GM12878 (cell line): ENCODE results near the gene KMT2B.

ENCODE experiments used
- ATF3 ChIP-seq: IDR thresholded peaks from 2 replicates; pipeline ENCODE4 v1.6.1; 2011; ENCODE audit warnings: low read depth, mild to moderate bottlenecking, low read length, moderate library complexity, borderline replicate concordance; ENCODE audit errors: extremely low read depth
- BCL11A ChIP-seq: IDR thresholded peaks from 2 replicates; pipeline ENCODE4 v1.6.1; 2011; ENCODE audit warnings: low read depth, low read length
- BHLHE40 ChIP-seq, 2 experiments: fragments of 450-650 bp in 1 of 2; IDR thresholded peaks; 2 replicates each; pipeline ENCODE4 v1.6.1; 2011 to 2017; ENCODE audit warnings: low read depth in 2 of 2, borderline replicate concordance in 1 of 2, improper control_type of control experiment in 1 of 2, low read length in 1 of 2, mild to moderate bottlenecking in 1 of 2
- CTCF ChIP-seq, 3 experiments: IDR thresholded peaks in 2 of 3; conservative IDR thresholded peaks in 1 of 3; 2 replicates each; pipeline ENCODE4 v1.5.1; 2011; ENCODE audit warnings: low read depth in 3 of 3, low read length in 3 of 3, mild to moderate bottlenecking in 3 of 3, control low read depth in 2 of 3, moderate library complexity in 2 of 3, inconsistent platforms in 1 of 3, mixed read lengths in 1 of 3; ENCODE audit not compliant: control insufficient read depth in 2 of 3, insufficient read depth in 1 of 3; ENCODE audit errors: extremely low read depth in 1 of 3
- ESRRA ChIP-seq: IDR thresholded peaks from 2 replicates; pipeline ENCODE4 v1.6.1; 2012; ENCODE audit warnings: mild to moderate bottlenecking, low read length, improper control_type of control experiment
- GABPA ChIP-seq: IDR thresholded peaks from 2 replicates; pipeline ENCODE4 v1.6.1; 2014; ENCODE audit warnings: antibody characterized with exemption, low read depth, mild to moderate bottlenecking, inconsistent platforms
- NFIC ChIP-seq: IDR thresholded peaks from 2 replicates; pipeline ENCODE4 v1.6.1; 2012; ENCODE audit warnings: low read depth, mild to moderate bottlenecking, inconsistent platforms, low read length, moderate library complexity
- POLR2A ChIP-seq: IDR thresholded peaks from 2 replicates; pipeline ENCODE4 v1.6.1; 2011; ENCODE audit warnings: low read depth, mild to moderate bottlenecking, low read length
- POLR2AphosphoS5 ChIP-seq: IDR thresholded peaks from 2 replicates; pipeline ENCODE4 v1.6.1; 2011; ENCODE audit warnings: mild to moderate bottlenecking, low read length, inconsistent platforms
- RAD51 ChIP-seq: fragments of 450-650 bp; IDR thresholded peaks from 2 replicates; pipeline ENCODE4 v1.6.1; 2016; ENCODE audit warnings: moderate library complexity, mild to moderate bottlenecking, inconsistent platforms
- TAF1 ChIP-seq: IDR thresholded peaks from 2 replicates; pipeline ENCODE4 v1.6.1; 2011; ENCODE audit warnings: mild to moderate bottlenecking, low read depth, low read length, borderline replicate concordance
- YY1 ChIP-seq: IDR thresholded peaks from 2 replicates; pipeline ENCODE4 v1.6.1; 2011; ENCODE audit warnings: low read depth, mild to moderate bottlenecking, low read length
- ZBTB4 ChIP-seq: fragments of 450-650 bp; formaldehyde crosslinking; IDR thresholded peaks from 2 replicates; pipeline ENCODE4 v1.4.0; 2022; ENCODE audit warnings: mild to moderate bottlenecking, moderate library complexity
- ZNF274 ChIP-seq: IDR thresholded peaks from one replicate; pipeline ENCODE4 v1.8.0; 2011; ENCODE audit not compliant: insufficient read length, insufficient read depth

GRCh38 chr19:35746087-35746462, 28.3 kb downstream of the KMT2B start:
- TF ChIP-seq CTCF (IDR thresholded peaks at IDR 0.05 in 2 of 3, conservative IDR thresholded peaks at IDR 0.05 in 1 of 3; ENCODE audit: control insufficient read depth in 2 of 3, extremely low read depth in 1 of 3, insufficient read depth in 1 of 3, low read depth in 3 of 3, low read length in 3 of 3): no peak
- TF ChIP-seq ZNF274: no peak
- TF ChIP-seq GABPA: no peak
- TF ChIP-seq NFIC: no peak
- no peak for TF ChIP-seq RAD51
- no peak for TF ChIP-seq POLR2A
- no peak for TF ChIP-seq ATF3
- no peak for TF ChIP-seq ZBTB4 (CRISPR knock-in tag)
- TF ChIP-seq YY1: no peak
- TF ChIP-seq POLR2AphosphoS5: no peak
- no peak for TF ChIP-seq BHLHE40 (IDR thresholded peaks at IDR 0.05; ENCODE audit: borderline replicate concordance in 1 of 2, low read depth in 2 of 2, low read length in 1 of 2)
- TF ChIP-seq ESRRA: no peak
- TF ChIP-seq BCL11A: no peak
- no peak for TF ChIP-seq TAF1
